ENCODE data around the gene ALDH18A1.

The ALDH18A1 gene

GRCh38 chr10:95574649-95575365, 81.7 kb downstream of the ALDH18A1 start:
- DNase-seq = no peak

GRCh38 chr10:95573964-95574604, 82.4 kb downstream of the ALDH18A1 start:
- no peak for DNase-seq

GRCh38 chr10:95573527-95573926, 83.0 kb downstream of the ALDH18A1 start:
- no peak for DNase-seq

- no peak for DNase-seq
Observed at GRCh38 chr10:95572131-95572820, 84.2 kb downstream of the ALDH18A1 start.

- DNase-seq = no peak
Observed at GRCh38 chr10:95571390-95571789, 85.1 kb downstream of the ALDH18A1 start.

GRCh38 chr10:95569368-95569767, 87.1 kb downstream of the ALDH18A1 start:
- DNase-seq = no peak

GRCh38 chr10:95567903-95568630, 88.4 kb downstream of the ALDH18A1 start:
- no peak for DNase-seq

- DNase-seq = no peak
Observed at GRCh38 chr10:95566136-95566535, 90.4 kb downstream of the ALDH18A1 start.

- no peak for DNase-seq
Observed at GRCh38 chr10:95565336-95565735, 91.2 kb downstream of the ALDH18A1 start.

GRCh38 chr10:95564291-95564690, 92.2 kb downstream of the ALDH18A1 start:
- DNase-seq = no peak

- no peak for DNase-seq
Observed at GRCh38 chr10:95562341-95562965, 94.1 kb downstream of the ALDH18A1 start.

GRCh38 chr10:95561864-95562177, 94.7 kb downstream of the ALDH18A1 start:
- DNase-seq = no peak

GRCh38 chr10:95561177-95561863, 95.2 kb downstream of the ALDH18A1 start, which contains the start of gene SORBS1:
SORBS1 (minus strand) TSS chr10:95561371; CDS start chr10:95441135, 120,236 bp downstream.
- peak; percentile 70 to 85 for DNase-seq

GRCh38 chr10:95560278-95561176, 96.0 kb downstream of the ALDH18A1 start:
- DNase-seq = peak; percentile 12 to 24

- no peak for DNase-seq
Observed at GRCh38 chr10:95559896-95560277, 96.6 kb downstream of the ALDH18A1 start.

GRCh38 chr10:95559471-95559870, 97.0 kb downstream of the ALDH18A1 start:
- DNase-seq = no peak

- no peak for DNase-seq
Observed at GRCh38 chr10:95558593-95559320, 97.8 kb downstream of the ALDH18A1 start.

- no peak for DNase-seq
Observed at GRCh38 chr10:95556994-95557767, 99.3 kb downstream of the ALDH18A1 start.
